ENCODE measurements around the gene PDPK1.
"Not testable (repeated sequence)": the region's sequence is repeated elsewhere in the genome, so short reads cannot be mapped to it uniquely, and the experiment has no call there.

The PDPK1 gene

GRCh38 chr16:2540912-2541311 lies 3.1 kb downstream of the PDPK1 start:
- DNase-seq (ENCODE audit: low spot score) = not testable (repeated sequence)

GRCh38 chr16:2541409-2541808 lies 3.6 kb downstream of the PDPK1 start:
- DNase-seq (ENCODE audit: low spot score) = not testable (repeated sequence)

- DNase-seq (ENCODE audit: low spot score) = not testable (repeated sequence)
Observed at GRCh38 chr16:2543771-2544170, 6.0 kb downstream of the PDPK1 start.

- DNase-seq (ENCODE audit: low spot score) = not testable (repeated sequence)
Observed at GRCh38 chr16:2550283-2550878, 12.6 kb downstream of the PDPK1 start.

- DNase-seq (ENCODE audit: low spot score) = not testable (repeated sequence)
Observed at GRCh38 chr16:2551420-2551889, 13.6 kb downstream of the PDPK1 start.

GRCh38 chr16:2554709-2555425 lies 17.0 kb downstream of the PDPK1 start:
- DNase-seq (ENCODE audit: low spot score) = not testable (repeated sequence)

GRCh38 chr16:2557150-2557549 lies 19.3 kb downstream of the PDPK1 start:
- not testable (repeated sequence) for DNase-seq (ENCODE audit: low spot score)

GRCh38 chr16:2560131-2560797 lies 22.4 kb downstream of the PDPK1 start:
- DNase-seq (ENCODE audit: low spot score) = not testable (repeated sequence)

GRCh38 chr16:2560798-2561133 lies 22.9 kb downstream of the PDPK1 start:
- DNase-seq (ENCODE audit: low spot score) = peak; percentile 73

GRCh38 chr16:2567506-2567905 lies 29.7 kb downstream of the PDPK1 start:
- DNase-seq (ENCODE audit: low spot score) = not testable (repeated sequence)

GRCh38 chr16:2568573-2568972 lies 30.8 kb downstream of the PDPK1 start:
- not testable (repeated sequence) for DNase-seq (ENCODE audit: low spot score)

- not testable (repeated sequence) for DNase-seq (ENCODE audit: low spot score)
Observed at GRCh38 chr16:2572704-2573103, 34.9 kb downstream of the PDPK1 start.

GRCh38 chr16:2575839-2576238 lies 38.0 kb downstream of the PDPK1 start:
- not testable (repeated sequence) for DNase-seq (ENCODE audit: low spot score)

GRCh38 chr16:2577044-2577443 lies 39.2 kb downstream of the PDPK1 start:
- DNase-seq (ENCODE audit: low spot score) = not testable (repeated sequence)

- not testable (repeated sequence) for DNase-seq (ENCODE audit: low spot score)
Observed at GRCh38 chr16:2578905-2579304, 41.1 kb downstream of the PDPK1 start.

- not testable (repeated sequence) for DNase-seq (ENCODE audit: low spot score)
Observed at GRCh38 chr16:2580143-2580542, 42.3 kb downstream of the PDPK1 start.

GRCh38 chr16:2580818-2581217 lies 43.0 kb downstream of the PDPK1 start:
- not testable (repeated sequence) for DNase-seq (ENCODE audit: low spot score)

- no peak for DNase-seq (ENCODE audit: low spot score)
Observed at GRCh38 chr16:2584729-2585650, 47.2 kb downstream of the PDPK1 start.

- DNase-seq (ENCODE audit: low spot score) = no peak
Observed at GRCh38 chr16:2585651-2586081, 47.8 kb downstream of the PDPK1 start.

GRCh38 chr16:2586241-2586640 lies 48.4 kb downstream of the PDPK1 start:
- no peak for DNase-seq (ENCODE audit: low spot score)

- DNase-seq (ENCODE audit: low spot score) = no peak
Observed at GRCh38 chr16:2586901-2587480, 49.2 kb downstream of the PDPK1 start.

Data from CD4-positive, alpha-beta T cell treated with Interleukin-15 for 4 hours (primary cell).